Measurements from ENCODE around the gene CAVIN3. TPM values are rescaled to one million over a fixed set of nuclear protein-coding genes. Genes with fewer than 3 reads are reported as not detected.

Gene CAVIN3
- total RNA-seq, 4 donors from 2014 or later, result 172 to 298 (median 264) TPM

GRCh38 chr11:6305297-6305696, 15.0 kb downstream of the CAVIN3 start:
- 88% methylated on average over 4 of the region's 4 CpGs for WGBS
- no peak for DNase-seq (ENCODE audit: extremely low spot score)
- Histone ChIP-seq H3K27me3 (no peaks in the 10 kb centered on the region), H3K27ac (replicated peaks in 1 of 4) (no peak overlapping the region), H3K4me1 (no peaks in the 10 kb centered on the region), H3K4me3 (no peak overlapping the region), H3K36me3 (no peaks in the 10 kb centered on the region), H3K9me3 (no peaks in the 10 kb centered on the region)
- intact Hi-C loops (cut with DNase I), result no loop called here
- no peak for TF ChIP-seq POLR2A (IDR thresholded peaks at IDR 0.05; ENCODE audit: low read depth)
- TF ChIP-seq CTCF (IDR thresholded peaks at IDR 0.05), result no peak
- no peak for TF ChIP-seq POLR2AphosphoS5 (IDR thresholded peaks at IDR 0.05)
- TF ChIP-seq EP300 (IDR thresholded peaks at IDR 0.05), result no peak

DNA sequence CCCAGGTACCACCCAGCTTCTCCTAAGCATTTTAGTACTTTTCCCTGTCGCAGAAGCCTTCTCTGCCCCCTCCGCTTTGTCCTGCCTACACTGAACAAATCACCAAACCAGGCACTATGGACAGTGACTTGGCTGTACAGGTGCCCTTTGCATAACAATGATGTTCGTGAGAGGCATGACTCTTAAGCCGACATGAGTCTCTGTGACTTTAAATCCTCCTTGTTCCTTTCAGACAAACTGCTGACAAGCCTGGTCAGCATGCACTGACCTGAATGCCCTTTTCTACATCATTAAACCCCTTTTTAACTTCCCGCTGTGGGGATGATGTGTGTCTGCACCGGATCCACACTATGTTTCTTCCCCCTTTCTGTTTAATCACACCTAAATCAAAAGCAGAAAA, 16.6 kb downstream of the CAVIN3 start:
- H3K9me3 ChIP-seq, result no peaks in the 10 kb centered on the region
- intact Hi-C loops (cut with DNase I), result no loop called here
- 91% methylated on average over 6 of the region's 6 CpGs for WGBS

GRCh38 chr11:6301096-6301495, 19.2 kb downstream of the CAVIN3 start:
- H3K36me3 ChIP-seq, result no peaks in the 10 kb centered on the region
- H3K27ac ChIP-seq (replicated peaks in 1 of 4), result no peak overlapping the region
- intact Hi-C loops (cut with DNase I), result no loop called here
- no peaks in the 10 kb centered on the region for H3K4me1 ChIP-seq
- DNase-seq (ENCODE audit: extremely low spot score), result no peak
- no peak overlapping the region for H3K4me3 ChIP-seq
- no peaks in the 10 kb centered on the region for H3K9me3 ChIP-seq
- WGBS, result 85% methylated on average over 2 of the region's 2 CpGs
- TF ChIP-seq CTCF (IDR thresholded peaks at IDR 0.05) (no peak), POLR2AphosphoS5 (IDR thresholded peaks at IDR 0.05) (no peak), EP300 (IDR thresholded peaks at IDR 0.05) (no peak), POLR2A (IDR thresholded peaks at IDR 0.05; ENCODE audit: low read depth) (no peak)
- no peaks in the 10 kb centered on the region for H3K27me3 ChIP-seq

More for the DNA sequence above, 16.6 kb downstream of the CAVIN3 start:
- Histone ChIP-seq H3K27me3 (no peaks in the 10 kb centered on the region), H3K4me3 (no peak overlapping the region), H3K27ac (replicated peaks in 1 of 4) (no peak overlapping the region), H3K36me3 (no peaks in the 10 kb centered on the region), H3K4me1 (no peaks in the 10 kb centered on the region)
- no peak for DNase-seq (ENCODE audit: extremely low spot score)
- TF ChIP-seq EP300 (IDR thresholded peaks at IDR 0.05), result no peak
- TF ChIP-seq CTCF (IDR thresholded peaks at IDR 0.05), result no peak
- no peak for TF ChIP-seq POLR2A (IDR thresholded peaks at IDR 0.05; ENCODE audit: low read depth)
- no peak for TF ChIP-seq POLR2AphosphoS5 (IDR thresholded peaks at IDR 0.05)

DNA sequence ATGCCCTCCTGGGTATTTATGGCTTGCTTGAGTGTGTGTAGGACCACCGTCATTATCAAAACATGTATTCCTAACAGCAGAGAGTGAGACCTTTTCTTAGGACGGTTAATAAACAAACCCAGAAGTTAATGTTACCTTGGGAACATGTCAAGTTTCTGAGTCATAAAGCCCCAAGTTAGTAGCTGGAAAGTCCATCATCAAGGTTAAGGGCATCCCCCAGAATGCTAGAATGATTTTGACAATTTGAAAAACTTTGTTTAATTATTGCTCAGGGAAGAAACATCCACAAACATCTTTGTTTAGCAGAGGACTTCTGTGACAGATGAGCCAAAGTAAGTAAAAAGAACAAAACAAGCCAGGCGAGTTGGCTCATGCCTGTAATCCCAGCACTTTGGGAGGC, 20.0 kb downstream of the CAVIN3 start:
- Histone ChIP-seq H3K4me3 (no peak overlapping the region), H3K27me3 (no peaks in the 10 kb centered on the region), H3K36me3 (no peaks in the 10 kb centered on the region), H3K9me3 (no peaks in the 10 kb centered on the region), H3K27ac (replicated peaks in 1 of 4) (no peak overlapping the region), H3K4me1 (no peaks in the 10 kb centered on the region)
- WGBS, result 74% methylated on average over 3 of the region's 3 CpGs
- TF ChIP-seq POLR2A (IDR thresholded peaks at IDR 0.05; ENCODE audit: low read depth), result no peak
- no peak for TF ChIP-seq EP300 (IDR thresholded peaks at IDR 0.05)
- no peak for TF ChIP-seq CTCF (IDR thresholded peaks at IDR 0.05)
- no peak for TF ChIP-seq POLR2AphosphoS5 (IDR thresholded peaks at IDR 0.05)
- no peak for DNase-seq (ENCODE audit: extremely low spot score)
- intact Hi-C loops (cut with DNase I), result no loop called here

GRCh38 chr11:6298605-6299004, 21.7 kb downstream of the CAVIN3 start:
- no peaks in the 10 kb centered on the region for H3K4me1 ChIP-seq
- H3K27ac ChIP-seq (replicated peaks in 1 of 4), result no peak overlapping the region
- H3K4me3 ChIP-seq, result no peak overlapping the region
- 52% methylated on average over 4 of the region's 4 CpGs for WGBS
- DNase-seq (ENCODE audit: extremely low spot score), result no peak
- TF ChIP-seq CTCF (IDR thresholded peaks at IDR 0.05) (peak in 1 of 3 experiments; percentile 38), POLR2AphosphoS5 (IDR thresholded peaks at IDR 0.05) (no peak)
- H3K36me3 ChIP-seq, result no peaks in the 10 kb centered on the region
- intact Hi-C loops (cut with DNase I), result loop anchor here (5.0 kb wide), 1 partner anchor 54 kb away; no protein-coding TSS in a partner anchor
- H3K27me3 ChIP-seq, result no peaks in the 10 kb centered on the region
- H3K9me3 ChIP-seq, result no peaks in the 10 kb centered on the region
